Mesenteric fat pad (tissue), 1 donor: ENCODE measurements around the gene ZDHHC18. TPM values are rescaled to one million over a fixed set of nuclear protein-coding genes. Genes with fewer than 3 reads are reported as not detected.
"Not testable (repeated sequence)": the region's sequence is repeated elsewhere in the genome, so short reads cannot be mapped to it uniquely, and the experiment has no call there.

Source experiments
- DNase-seq: peaks from one replicate; pipeline ENCODE4 v3.0.0-alpha.2; 2020; ENCODE audit warnings: low spot score
- total RNA-seq: library from RNA; stranded (reverse); fragmentation: NEBNext Ultra II Directional; extraction: Animal tissue kit (Norgen Biotek cat#: 25700); gene quantifications from one replicate; pipeline ENCODE4 v1.2.1, GENCODE V29; 2021
- donor health status: DM: yes; HTN: yes; CAD: no.

Gene ZDHHC18
- total RNA-seq, 1 donor from 2014 or later, result 52.5 TPM

DNA sequence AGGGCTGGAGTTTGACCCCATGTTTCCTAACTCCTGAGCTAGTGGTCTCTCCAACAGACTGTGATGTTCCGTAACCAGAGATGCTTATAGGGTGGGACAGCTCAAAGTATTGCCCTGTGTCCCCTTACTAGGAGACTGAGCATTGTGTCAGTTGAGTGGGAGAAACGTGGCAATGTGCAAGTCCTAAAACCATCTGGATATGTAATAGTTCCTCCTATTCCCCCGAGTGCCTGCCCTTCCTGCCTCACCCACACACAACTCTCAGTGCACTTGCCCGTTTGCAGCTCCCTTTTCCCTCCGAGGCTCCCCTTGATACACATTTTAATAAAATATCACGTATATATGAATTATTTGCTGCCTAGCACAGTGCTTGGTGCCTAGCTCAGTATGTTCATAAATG lies 35.3 kb upstream of the ZDHHC18 start:
- DNase-seq, result no peak

DNA sequence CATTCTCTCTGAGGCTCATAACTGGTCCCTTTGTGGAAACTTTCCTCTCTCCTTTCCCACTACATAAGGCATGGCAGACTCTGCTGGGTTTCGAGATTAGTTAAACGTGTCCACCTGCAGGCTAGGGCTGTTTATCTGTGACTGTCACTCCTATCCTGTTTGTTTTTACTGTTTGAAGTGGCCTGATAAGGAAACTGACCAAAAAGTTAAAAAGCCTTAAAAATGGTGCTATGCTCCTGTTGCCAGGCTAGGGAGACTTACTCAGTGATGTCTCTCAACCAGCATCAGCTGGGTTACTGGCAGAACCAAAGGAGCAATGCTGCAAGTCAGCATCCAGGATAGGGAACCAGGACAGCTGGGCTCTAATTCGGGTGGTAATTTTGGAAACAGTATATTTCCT lies 34.9 kb upstream of the ZDHHC18 start:
- no peak for DNase-seq

DNA sequence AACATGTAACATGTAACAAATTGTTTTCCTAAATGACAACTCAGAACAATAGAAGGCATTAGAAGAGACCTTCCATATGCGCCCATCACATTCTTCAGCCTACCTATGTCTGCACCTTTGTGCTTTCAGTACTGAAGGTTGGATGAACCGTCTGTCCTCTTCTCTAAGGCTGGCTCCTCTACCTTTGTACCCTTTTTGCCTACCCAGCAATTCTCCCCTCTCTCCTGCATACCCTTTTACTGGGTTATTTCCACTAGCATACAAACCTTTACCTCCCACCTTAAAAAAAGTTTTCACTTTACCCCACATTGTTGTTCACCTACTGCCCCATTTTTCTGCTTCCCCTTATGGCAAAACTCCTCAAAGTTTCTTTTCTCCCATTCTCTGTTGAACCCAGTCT lies 33.6 kb upstream of the ZDHHC18 start:
- DNase-seq, result no peak

DNA sequence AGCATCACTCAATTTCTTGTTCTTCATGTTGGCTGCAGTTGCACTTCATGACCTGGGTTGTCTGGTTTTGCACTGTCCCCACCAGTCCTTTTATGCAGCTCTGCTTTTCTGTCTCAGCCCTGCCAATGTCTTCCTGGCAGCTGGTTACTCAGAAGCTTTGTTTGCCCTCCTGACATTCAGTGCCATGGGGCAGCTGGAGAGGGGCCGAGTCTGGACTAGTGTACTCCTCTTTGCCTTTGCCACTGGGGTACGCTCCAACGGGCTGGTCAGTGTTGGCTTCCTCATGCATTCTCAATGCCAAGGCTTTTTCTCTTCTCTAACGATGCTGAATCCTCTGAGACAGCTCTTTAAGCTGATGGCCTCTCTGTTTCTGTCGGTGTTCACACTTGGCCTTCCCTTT lies 32.1 kb upstream of the ZDHHC18 start:
- DNase-seq, result no peak

DNA sequence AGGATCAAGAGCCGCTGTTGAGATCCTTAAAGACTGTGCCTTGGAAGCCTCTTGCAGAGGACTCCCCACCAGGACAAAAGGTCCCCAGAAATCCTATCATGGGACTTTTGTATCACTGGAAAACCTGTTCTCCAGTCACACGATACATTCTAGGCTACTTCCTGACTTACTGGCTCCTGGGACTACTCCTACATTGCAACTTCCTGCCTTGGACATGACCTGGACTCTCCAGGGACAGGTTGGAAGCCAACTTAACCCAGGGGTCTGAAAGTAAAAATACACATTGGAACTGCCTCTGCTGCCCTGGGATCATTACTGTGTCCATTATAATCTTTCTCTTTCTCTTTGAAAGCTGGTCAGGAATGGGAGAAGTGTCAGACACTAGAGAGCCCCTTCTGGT lies 28.9 kb upstream of the ZDHHC18 start:
- no peak for DNase-seq

DNA sequence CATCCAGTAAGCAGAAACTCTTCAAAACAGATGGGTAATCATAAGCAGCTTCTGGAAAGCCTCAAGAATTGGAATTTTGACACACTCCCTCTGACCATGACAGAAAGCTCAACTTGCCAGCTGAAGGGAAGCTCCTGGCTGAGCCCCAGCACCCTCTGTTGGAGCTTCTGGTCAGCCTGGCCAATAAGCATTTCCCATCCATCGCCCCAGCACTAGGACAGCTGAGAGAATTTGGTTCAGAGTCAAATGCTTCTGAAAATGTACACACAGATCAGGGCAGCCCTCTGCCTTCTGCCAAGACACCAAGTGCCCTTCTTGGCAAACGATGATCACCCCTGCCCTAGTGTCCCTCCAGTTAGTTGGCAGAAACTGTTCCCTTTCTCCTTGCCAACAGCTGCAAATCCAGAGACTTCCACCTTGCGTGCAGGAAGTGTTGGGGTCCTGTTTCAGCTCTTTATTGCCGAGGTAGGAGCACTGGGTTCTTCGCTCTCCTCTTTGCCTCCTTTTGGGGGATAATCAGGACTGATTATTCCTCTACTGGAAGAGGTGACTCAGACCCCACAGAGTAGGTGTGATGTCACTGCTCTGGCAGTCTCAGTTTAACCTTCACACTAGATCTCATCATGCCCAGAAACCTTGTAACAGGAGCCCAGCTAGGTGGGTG lies 26.9 kb upstream of the ZDHHC18 start:
- DNase-seq, result no peak

DNA sequence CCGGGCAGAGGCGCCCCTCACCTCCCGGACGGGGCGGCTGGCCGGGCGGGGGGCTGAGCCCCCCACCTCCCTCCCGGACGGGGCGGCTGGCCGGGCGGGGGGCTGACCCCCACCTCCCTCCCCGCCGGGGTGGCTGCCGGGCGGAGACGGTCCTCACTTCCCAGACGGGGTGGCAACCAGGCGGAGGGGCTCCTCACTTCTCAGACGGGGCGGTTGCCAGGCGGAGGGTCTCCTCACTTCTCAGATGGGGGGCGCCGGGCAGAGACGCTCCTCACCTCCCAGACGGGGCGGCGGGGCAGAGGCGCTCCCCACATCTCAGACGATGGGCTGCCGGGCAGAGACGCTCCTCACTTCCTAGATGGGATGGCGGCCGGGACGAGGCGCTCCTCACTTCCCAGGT lies 22.6 kb upstream of the ZDHHC18 start:
- not testable (repeated sequence) for DNase-seq

DNA sequence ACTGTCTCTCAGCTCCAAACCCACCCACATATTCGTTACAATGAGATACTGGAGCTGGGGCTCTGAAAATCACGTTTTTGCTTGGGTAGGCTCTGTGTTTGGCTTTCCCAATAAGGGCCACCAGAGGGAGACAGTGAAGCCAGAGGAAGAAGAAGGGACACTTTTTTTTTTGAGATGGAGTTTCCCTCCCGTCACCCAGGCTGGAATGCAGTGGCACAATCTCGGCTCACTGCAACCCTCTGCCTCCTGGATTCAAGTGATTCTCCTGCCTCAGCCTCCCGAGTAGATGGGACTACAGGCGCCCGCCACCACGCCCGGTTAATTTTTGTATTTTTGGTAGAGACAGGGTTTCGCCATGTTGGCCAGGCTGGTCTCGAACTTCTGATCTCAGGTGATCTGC lies 16.4 kb upstream of the ZDHHC18 start:
- not testable (repeated sequence) for DNase-seq

DNA sequence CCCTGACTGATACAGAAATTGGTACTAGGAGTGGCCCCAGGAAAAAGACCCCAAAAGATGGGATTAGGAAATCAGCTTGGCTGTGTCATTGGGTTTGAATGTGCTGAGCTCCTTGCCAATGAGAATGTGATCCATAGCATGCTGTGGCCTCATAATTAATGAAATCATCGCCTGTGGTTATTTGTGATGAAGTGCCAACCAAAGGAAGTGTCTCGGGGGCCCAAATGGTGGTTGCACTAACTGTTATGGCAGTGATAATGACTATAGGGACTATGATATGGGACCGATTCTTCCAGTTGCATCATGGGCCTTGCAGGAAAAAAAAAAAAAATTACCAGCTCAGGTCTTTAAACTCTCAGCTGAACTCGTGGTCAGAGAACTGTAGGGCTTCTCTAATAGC lies 15.4 kb upstream of the ZDHHC18 start:
- DNase-seq, result no peak

DNA sequence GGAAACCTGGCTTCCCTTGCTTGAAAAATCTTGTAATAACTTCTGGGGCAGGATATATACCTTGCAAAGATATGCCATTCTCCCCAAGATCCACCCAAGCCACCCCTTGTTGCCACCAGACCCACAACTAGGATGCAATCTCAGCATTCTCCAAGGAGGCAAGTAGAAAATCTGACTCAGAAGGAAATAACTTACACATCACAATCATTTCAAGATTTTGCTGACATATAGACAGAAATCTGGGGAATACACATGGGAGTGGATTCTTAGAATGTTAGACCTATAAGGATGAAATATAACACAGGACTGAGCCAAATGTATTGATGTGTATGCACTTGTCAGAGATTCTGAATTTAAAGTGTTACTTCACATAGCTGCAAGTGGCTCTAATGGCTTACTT lies 14.8 kb upstream of the ZDHHC18 start:
- DNase-seq, result no peak

DNA sequence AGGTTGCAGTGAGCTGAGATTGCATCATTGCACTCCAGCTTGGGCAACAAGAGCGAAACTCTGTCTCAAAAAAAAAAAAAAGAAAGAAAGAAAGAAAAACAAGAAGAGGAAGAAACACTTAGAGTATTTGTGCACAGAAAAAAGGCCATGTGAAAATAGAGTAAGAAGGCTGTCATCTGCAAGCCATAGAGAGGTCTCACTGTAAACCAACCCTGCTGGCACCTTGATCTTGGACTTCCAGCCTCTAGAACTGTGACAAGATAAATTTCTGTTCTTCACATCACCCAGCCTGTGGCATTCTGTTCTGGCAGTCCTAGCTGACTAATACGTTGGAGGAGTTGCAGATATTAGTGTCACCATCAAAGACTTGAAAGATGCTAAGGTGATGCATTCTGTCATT lies 12.1 kb upstream of the ZDHHC18 start:
- no peak for DNase-seq

DNA sequence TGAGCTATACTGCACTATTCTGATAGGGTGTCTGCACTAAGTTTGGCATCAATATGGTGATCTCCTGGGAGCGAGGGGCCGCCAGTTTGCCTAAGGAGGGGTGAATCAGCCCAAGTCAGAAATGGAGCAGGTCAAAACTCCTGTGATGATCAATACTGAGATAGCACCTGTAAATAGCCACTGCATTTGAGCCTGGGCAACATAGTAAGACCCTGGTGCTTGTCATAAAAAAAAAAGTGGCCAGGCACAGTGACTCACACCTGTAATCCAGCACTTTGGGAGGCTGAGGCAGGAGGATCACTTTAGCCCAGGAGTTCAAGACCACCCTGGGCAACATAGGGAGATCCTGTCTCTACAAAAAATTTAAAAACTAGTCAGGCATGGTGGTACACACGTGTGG lies 11.6 kb upstream of the ZDHHC18 start:
- DNase-seq, result no peak

DNA sequence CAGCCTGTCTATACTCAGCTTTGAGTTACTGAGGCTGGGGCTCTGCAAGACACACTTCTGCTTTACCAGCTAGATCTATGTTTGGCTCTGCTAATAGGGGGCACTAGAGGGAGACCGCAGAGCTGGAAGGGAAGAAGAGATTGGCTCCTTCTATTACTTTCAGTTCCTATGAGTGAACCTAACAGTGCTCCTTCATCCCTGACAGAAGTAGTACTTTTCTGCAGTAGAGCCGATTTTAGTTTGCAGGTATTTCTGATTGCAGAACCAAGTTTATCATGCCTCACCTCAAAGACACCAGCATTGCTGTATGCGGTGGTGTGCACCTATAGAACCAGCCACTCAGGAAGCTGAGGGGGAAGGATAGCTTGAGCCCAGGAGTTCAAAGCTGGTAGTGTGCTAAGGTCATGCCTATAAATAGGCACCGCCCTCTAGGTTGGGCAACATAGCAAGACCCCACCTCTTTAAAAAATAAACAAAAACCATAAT lies 5.7 kb upstream of the ZDHHC18 start:
- DNase-seq, result no peak

DNA sequence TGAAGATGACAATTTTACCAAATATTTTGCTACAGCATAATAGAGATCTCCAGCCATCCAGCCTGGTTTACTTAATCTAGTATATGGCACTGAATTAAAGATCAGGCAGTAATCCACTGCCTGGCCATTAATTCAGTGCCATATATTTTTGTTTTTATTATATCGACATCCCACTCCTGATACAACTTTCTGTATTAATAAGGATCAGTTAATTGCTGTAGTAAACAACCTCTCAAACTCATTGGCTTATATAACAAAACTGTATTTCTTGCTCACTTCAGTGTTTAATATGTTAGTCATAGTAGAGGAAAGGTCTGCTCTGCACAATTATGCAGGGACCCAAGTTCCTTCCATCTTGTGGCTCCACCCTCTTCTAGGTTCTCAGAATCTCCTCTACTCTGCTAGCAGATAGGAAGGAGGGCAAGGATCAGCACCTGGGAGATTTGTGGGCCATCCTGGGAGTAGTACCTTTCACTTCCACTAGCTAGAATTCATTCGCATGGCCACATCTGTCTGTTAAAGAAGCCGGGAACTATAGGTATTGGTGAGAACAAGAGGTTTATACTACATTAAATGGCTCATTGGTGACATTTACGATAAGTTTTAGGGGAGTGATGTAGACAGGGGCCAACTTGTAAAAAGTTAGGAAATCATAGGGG lies 3.6 kb upstream of the ZDHHC18 start:
- DNase-seq, result no peak

DNA sequence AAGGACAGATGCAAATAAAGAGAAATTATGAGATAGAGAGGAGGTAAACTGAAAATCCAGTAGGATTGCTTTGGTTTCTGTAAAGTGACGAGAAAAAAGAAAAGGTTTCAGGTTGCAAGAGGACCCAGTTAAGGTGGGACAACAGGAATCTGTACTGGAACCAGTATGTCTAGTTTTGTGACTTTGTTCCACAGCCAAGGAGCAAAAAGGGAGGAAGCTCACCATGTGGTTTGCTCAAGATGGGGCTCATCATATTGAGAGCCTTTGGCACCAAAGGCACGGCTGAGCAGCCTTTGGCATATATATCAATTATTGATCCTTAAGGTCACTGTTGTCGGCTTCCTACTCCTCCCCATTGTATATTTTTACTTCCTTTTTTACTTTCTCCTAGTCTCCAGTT lies 1.8 kb upstream of the ZDHHC18 start:
- DNase-seq, result no peak

DNA sequence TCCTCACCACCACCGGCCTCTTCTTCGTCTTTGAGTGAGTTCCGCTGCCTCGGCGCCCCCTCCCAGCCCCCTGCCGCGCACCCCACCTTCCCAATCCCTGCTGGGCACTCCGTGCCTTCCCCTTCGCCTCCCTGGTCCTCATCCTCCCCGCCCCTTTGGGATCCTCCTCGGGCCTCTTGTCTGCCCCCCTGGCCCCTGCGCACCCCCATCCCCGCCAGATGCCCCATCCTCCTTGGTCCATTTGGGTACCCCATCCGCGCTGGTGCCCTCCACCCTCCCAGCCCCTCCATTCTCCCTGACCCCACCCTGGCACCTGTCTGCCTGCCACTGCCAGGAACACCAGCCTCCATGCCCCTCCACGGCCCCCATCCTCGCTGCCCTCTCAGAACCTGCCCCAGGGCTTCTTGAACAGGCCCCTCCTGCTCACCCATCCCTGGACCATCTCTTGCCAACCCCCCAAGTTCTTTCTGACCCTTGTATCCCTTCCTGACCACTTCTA lies 667 bp downstream of the ZDHHC18 start:
- DNase-seq, result peak; percentile 84

DNA sequence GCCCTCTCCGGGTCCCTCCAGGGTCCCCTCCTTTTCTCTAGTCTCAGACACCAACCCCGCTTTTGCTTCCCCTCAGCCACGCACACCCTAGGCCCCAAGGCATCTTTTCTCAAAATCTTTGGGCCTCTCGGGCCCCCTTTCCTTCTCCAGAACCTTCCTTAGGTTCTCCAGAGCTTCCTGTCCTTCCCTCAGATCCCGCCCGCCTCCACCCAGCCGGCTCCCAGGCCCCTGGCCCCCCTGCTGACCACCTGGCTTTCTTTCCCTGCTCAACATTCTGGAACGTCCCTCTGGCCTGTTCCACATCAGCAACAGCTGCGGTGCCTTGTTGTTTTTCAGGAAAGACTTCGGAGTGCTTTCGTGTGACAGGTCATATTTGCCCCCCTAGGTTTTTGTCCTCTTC lies 1.2 kb downstream of the ZDHHC18 start:
- peak; percentile 55 for DNase-seq

DNA sequence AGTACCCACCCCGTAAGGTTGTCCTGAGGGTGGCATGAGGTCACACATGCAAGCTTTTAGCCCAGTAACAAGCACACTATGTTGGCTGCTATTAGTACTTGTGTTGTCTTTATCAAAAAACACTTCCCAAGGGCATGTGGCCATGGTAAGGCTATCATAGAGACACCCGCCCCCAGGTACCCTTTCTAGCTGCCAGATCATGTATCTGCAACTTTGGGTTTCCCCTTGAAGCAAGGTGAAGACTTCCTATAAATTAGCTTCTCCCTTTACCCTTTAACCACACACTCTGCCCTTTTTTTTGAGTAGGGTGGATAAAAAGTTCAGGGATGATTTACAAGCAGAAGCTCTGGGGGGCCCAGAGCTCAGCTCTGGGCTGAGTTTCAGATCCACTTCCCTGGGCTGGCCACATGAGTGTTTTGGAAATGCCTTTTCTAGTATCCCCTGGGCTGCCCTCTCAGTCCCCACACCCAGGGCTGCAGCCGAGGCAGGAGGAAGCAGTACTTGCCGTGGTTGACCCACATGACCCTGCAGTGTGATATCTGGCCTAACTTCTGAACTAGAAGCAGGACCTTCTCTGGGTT lies 2.0 kb downstream of the ZDHHC18 start:
- DNase-seq, result peak; percentile 60

DNA sequence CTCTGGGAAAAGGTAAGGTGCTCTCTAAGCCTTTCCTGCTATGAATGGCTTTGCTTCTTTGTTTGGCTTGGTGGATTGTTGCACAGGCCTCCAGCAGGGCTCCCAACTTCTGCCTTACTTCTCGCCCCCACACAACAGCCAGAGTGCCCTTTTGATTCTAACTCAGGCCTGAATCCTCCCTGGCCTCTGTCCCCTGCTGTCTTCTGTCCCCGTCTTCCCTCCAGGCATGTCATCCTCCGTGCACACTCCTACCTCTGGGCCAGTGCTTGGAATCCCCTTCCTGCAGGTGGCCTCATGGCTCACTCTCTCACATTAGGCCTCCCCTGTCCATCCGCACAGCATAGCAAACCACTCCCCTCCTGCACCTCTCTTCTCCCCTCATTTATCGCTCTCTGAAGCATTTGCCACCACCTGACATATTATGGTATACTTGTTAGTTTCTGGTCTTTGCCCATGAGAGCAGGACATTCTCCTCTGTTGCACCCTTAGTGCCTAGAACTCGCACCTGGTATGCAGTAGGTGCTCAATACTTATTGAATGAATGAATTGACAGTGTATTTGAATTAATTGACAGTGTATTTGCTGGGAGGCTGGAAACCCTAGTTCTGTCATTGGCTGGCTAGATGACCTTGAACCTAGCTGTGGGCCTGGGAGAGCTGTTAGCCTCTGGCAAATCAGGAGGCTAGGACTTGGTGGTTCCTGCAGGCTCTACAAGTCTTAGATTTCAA lies 2.9 kb downstream of the ZDHHC18 start:
- DNase-seq, result no peak

DNA sequence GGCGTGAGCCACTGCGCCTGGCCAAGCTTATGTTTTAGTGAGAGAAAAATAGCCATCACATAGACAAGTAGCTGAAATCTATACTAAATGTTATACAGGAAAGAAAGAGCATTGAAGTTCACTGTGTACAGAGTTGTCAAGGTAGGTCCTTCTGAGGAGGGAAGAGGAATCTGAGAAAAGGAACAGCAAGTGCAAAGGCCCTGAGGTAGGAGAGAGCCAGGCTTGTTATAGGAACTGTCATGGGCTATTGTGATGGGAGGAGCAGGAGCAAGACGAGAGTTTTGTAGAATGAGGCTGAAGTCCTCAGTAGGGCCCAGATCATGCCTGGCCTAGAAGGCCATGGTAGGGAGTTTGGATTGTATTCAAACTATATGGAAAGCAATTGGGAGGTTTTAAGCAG lies 4.6 kb downstream of the ZDHHC18 start:
- no peak for DNase-seq

DNA sequence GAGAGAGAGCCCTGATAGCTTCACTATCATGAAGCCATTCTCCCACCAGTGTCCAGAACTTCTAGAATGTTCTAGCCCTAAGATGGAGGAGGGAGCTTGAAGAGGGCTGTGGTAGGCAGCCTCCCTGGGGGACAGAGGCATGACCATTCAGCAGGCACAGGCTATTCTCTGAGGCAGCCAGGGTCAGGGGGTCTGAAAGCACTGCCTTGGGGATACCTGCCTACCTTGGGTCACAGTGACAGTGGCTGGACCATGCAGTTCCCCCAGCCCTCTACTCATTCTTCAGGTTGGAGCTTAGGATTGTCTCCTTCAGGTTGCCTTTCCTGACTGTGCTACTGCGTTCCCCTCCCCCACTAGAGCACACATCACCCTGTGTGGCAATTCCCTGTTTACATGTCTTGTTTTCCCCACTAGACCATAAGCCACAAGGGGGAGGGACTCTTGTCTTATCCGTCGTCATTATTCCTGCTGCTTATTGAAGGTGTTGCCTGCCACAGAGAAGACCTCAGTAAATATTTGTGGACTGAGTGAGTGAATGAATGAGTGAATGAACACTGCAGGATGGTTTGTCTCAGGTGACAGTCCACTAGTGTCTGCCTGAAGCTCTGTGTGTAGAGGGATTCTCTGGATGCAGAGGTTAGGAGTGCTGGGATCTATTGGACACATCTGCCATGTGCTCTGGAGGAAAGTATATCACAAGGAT lies 5.2 kb downstream of the ZDHHC18 start:
- DNase-seq, result peak; percentile 55
